ENCODE measurements around the gene SIRT7.
"Not testable (repeated sequence)": the region's sequence is repeated elsewhere in the genome, so short reads cannot be mapped to it uniquely, and the experiment has no call there.

SIRT7 gene

DNA sequence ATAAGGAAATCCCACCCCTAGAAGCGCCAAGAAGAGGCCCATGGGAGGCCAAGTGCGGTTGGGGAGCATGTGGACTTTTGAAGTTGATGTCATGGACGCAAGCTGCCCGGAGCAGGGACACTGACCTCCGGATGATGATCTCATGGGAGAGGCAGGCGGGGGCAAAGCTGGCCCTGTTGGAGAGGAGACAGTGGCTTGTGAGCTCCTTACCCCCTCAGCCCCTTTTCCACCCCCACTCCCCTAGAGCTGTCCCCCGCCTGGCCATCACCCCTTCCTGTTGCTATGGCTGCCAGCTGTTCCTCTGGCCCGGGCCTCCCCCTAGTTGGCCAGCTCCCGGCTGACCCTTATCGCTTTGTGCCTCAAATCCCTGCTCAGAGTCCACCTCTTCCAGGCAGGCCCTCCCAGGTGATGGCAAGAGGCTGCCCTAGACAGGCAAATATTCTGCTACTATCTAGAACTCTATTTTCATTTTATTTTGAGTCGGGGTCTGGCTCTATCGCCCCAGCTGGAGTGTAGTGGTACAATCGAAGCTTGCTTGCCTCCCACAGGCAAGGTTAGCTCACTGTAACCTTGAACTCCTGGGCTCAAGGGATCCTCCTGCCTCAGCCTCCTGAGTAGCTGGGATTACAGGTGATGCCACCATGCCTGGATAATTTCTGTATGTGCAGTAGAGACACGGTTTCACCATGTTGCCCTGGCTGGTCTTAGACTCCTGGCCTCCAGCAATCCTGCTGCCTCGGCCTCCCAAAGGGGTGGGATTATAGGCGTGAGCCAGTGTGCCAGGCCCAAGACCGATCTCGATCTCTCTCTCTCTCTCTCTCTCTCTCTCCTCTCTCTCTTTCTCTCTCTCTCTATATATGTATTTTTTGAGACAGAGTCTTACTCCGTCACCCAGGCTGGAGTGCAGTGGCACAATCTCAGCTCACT is 36.4 kb upstream of the SIRT7 start:
- no peak for DNase-seq

DNA sequence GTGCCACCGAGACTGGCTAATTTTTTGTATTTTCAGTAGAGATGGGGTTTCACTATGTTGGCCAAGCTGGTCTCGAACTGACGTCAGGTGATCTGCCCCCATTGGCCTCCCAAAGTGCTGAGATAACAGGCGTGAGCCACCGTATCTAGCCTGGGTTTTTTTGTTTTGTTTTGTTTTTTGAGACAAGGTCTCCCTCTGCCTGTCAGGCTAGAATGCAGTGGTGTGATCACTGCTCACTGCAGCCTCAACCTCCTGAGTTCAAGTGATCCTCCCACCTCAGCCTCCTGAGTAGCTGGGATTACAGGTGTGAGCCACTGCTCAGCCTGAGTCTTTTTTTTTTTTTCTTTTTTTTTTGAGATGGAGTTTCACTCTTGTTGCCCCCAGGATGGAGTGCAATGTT is 35.5 kb upstream of the SIRT7 start:
- not testable (repeated sequence) for DNase-seq

DNA sequence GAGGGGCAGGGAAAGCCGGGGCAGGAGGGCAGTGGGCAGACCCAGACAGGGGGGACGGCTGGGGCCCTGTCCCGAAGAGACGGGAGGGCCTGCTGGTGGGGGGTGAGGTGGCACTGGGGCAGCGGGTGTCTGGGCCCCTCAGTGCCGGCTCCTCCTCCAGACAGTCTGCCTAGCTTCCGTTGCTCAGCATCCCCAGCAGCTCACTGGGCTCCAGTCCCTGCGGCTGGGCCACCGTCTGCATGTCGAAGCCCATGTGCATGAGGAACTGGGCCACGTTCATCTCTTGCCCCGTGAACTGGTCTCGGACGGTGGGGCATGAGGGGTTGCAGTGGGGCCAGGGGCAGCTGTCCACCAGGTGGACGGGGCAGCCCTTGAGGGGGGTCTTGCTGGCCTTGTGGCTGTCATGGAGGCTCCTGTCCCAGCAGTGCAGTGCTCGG is 34.8 kb upstream of the SIRT7 start:
- DNase-seq: no peak

DNA sequence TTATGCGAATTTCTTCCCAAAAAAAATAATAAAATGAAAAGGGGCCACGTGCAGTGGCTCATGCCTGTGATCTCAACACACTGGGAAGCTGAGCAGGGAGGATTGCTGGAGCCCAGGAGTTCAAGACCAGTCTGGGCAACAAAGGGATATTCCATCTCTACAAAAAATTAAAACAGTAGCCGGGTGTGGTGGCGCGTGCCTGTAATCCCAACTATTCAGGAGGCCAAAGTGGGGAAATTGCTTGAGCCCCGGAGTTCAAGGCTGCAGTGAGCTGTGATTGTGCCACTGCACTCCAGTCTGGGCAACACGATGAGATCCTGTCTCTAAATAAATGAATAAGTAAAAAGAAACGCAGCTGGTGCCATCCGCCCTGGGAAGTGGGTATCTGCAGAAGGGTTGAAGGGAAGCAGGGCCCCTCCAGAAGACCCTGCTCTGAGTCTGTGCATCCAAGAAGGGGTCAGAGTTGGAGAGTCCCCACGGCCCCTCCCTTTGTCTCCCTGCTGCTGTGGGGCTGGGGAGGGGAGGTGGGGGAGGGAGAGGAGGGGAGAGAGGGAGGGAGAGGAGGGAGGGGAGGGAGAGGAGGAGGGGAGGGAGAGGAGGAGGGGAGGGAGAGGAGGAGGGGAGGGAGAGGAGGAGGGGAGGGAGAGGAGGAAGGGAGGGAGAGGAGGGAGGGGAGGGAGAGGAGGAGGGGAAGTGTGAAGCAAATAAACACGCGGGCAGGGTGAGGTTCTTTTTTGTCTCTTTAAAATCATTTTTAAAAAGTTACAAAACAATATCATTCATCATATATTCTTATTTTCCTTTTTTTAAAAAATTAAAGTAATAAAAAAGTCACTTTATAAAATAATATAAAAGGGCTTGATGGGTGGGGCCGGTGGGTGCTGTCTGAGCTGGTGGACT is 34.1 kb upstream of the SIRT7 start:
- no peak for DNase-seq

DNA sequence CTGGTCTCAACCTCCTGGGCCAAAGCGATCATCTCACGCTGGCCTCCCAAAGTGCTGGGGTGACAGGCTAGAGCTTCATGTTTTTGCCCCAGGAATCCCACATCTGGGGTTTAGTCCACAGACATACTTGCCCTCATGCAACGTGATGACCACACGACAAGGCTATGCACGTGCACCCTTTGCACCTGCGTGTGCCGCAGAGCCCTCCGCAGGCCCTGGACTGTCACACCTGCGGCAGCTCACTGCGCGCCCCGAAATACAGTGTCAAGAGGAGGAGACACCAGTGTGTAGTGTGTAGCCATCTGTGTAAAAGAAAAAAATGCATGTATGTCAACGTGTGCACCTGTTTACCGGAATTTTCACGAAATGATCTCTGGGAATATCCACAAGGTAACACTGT is 32.5 kb upstream of the SIRT7 start:
- DNase-seq: no peak

DNA sequence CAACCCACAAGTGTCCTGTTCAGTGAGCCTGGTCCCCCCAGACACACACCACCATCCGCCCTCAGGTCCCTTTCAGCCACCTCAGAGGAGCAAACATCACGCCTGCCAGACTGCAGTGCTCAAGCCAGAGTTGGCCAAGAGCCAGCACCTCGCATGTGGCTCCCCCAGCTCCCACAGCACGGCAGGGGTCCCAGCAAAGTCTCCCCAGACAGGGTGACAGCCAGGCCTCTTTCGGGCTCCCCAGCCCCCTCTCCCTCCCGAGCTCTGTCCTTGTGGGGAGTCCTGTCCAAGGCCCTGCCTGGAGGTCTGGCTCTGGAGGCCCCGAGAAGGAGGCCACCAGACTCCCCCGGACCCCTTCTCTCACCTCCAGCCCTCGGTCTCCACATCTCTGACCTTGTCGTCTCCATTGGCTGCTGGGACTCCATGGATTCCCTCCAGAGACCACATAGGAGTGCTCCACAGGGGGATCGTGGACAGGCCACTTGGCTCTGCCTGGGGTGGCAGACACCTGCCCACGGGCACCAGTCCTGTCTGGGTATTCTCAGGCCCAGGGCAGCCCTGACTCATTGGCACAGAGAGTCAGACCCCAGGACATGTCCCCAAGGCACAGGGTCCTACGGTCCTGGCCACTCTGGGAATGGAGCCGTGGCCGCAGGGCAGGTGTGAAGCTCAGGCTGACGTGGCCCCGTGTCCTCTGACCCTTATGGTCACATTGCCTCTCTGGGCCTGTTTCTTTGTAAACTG is 30.8 kb upstream of the SIRT7 start:
- no peak for DNase-seq

DNA sequence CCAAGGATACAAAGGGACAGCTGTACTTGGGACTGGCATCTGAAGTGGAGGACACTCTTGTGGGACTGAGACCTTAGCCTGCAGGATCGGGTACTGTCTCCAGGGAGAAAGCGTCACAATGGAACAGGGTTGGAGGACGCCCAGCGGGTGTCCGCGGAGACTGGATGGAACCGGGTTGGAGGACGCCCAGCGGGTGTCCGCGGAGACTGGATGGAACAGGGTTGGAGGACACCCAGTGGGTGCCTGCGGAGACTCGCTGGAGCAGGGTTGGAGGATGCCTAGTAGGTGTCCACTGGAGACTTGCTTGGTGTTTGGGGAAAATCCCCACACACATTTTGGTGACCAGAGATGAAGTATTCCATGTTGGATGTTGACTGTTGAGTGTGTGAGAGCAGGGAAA is 29.2 kb upstream of the SIRT7 start, which contains the start of gene MYADML2:
TSS of gene MYADML2 (minus strand) at position 45 of the 400 bp plus-strand sequence. CDS start 5,492 bp downstream, outside the sequence.
- no peak for DNase-seq

DNA sequence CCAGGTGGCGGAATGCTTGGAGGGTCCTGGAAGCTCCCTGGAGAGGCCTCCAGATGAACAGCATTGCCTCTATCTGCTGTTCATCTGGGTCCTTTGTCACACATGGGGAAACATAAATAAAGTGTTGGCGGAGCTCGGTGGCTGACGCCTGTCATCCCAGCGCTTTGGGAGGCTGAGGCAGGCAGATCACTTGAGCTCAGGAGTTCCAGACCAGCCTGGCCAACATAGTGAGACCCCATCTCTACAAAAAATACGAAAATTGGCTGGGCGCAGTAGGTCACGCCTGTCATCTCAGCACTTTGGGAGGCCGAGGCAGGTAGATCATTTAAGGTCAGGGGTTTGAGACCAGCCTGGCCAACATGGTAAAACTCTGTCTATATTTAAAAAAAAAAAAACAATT is 26.9 kb upstream of the SIRT7 start:
- no peak for DNase-seq

DNA sequence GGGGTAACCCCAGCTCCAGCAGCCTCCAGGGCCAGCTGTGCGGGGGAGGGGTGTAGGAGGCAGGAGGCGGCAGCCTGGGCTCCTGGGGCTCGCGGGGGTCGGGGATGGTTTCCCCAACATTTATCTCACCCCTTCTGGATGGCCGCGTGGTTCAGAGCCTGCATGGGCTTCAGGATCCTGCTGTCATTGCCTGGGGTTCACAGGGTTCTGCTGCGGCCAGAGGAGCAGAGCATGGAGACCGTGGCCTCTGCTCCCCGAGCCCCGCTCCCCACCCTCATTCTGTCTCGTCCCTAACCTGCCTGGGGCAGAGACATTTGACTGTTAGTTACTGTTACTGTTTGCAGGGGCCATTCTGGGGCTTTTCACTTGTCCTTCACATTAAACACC is 24.2 kb upstream of the SIRT7 start:
- DNase-seq: no peak

DNA sequence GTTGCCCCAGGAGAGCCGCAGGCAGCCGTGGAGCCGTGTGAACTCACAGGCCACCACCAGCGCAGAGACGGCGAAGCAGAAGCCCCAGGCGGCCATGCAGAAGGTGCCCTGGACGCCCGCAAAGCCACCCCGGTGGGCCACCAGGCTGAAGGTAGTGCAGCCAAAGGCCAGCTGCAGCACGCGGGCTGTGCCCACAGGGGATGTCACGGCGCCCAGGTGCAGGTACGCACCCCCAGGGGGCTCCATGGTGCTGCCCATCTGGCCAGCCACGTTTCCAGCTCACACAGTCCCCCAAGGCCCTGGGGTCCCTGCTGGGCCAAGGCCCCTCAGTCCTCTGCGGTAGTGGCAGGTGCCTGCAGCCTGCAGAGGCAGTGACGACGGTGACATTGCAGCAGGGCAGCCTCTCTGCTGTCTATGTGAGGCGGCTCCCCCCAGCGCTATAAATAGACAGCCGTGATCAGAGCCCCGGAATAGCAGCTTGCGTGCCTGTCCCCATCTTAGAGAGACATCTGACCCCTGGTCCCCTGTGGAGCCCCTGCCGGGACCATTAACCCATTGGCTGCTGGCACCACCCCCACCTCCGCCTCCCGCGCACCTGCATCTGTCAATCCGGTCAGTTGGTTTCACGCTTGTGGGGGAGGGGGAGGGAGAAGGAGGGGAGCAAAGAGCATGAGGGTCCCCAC is 23.6 kb upstream of the SIRT7 start:
- no peak for DNase-seq

DNA sequence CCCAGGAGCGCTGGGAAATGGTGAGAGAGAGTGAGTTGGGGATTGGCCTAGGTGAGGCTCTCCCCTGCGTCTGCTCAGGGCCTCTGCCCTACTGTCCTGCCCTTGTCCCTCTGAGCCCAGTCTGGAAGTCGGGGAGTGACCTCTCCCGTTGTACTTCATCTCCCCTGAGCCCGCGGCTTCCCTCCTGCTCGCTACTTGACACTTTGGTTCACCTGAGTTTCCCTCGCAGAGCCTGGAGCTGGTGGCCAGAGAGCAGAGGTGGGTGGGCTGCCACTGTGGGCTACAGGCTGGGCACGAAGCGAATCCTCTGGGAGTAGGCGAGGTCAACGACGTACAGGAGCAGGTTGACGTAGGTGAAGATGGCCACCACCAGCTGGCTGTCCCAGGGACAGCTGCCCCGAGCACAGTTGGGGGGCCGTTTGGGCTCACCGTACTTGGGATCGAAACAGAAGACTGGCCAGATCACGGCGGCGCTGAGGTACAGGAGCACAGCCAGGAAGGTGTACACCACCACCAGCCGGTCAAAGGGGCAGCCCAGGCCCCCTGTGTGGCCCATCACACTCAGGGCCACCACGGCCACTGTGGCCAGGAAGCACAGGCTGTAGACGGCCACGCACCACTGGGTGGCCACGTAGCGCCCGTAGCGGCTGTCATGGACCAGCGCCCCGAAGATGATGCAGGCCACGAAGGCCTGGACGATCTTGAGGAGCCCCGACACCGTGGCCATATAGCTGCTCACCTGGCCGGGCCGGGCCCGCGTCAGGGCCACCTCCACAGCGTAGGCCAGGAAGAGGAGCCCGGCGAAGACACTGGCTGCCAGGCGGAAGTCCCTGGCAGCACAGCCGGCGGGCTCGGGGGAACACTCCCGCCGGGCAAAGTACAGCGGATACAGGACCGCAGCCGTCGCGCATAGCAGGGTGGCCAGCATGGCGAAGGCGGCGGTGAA is 22.8 kb upstream of the SIRT7 start:
- no peak for DNase-seq

DNA sequence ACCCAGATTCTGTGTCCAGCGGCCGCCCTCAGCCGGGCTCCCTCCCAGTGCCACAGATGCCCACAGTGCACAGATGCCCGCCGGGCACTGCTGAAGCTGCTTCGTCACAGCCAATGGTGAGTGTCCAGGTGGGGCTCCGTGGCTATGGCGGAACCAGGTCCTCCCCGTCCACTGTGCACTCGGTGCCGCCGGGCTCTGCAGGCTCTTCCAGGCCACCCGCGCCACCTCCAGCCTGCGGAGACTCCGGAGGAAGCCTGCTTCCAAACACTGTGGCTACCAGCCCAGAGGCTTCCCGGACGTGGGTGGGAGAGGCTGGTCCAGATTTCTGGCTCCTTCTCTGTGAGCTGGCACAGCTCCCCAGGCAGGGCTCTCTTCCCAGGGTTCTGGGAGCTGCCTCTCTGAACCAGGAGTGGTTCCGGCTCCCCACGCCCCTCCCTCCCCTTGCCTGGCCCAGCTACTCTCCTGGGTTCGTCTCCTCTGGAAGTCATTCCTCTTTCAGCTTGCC is 22.0 kb upstream of the SIRT7 start:
- DNase-seq: no peak

DNA sequence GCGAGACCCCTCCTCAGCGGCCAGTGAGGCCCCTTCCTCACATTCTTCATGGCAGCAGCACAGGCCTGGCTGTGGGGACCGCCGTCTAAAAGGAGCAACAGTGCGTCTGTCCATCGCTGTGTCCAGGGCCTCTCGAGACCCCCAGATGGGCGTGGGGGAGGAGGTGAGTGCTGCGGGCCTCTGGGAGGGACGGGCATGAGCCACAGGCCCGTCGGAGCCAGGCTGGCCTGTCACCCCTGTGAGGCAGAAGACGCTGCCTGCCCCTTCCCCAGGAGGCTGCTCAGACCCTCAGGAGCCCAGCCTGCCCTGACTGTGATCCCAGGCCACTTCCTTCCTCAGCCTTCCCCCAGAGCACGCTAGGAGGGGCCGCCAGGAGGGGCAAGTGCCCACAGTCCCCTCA is 21.2 kb upstream of the SIRT7 start:
- no peak for DNase-seq

DNA sequence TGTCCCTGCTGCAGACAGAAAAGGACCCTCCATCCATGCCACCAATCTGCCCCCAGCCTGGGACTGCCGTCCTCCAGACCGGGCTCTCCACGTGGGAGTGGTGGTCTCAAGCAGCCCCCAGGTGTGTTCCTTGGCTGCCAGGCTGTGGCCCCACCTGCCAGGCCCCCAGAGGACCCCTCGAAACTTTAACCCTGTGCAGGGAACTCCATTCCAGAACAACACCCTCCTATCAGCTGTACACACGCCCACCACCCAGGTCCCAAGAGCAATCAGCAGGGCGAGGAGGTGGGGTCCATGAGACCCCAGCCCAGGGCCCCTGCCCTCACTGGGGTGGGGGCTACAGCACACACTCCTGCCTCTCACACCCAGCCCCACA is 17.7 kb upstream of the SIRT7 start:
- no peak for DNase-seq

DNA sequence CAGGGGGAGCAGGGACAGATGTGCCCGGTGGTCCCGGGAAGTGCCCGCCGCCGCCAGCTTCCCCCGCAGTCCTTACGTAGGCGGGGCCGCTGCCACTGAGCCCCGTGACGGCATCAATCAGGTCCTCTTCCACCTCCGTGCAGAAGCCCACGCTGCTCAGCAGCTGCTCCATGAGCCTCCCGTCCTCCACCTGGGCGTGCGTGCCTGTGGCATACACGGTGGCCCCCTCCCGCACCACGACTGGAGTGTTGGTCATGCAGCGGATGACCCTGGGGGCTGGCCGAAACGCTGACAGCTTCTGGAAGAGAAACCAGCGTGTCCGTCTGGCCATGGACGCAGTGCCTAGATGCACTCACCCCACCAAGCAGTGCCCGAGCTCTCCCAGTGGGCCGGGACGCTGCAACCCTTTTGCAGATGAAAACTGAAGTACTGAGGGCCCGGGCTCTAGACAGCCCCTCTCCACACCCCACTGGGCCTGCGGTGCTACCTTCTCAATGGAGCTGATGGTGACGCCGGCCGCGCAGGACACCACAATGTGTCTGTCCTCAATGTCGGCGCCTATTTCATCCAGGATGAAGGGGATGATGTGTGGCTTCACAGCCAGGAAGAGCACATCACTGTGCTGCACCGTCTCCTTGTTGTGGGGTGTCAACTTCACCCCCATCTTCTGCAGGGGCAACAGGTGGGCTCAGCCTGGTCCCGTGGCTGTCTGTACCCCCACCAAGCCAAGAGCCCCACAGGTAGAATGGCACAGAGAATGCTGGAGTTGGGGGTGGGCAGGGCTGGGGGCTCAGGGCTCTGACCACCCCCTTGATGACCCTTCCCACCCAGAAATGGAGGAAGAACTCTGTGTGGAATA is 17.1 kb upstream of the SIRT7 start:
- no peak for DNase-seq

DNA sequence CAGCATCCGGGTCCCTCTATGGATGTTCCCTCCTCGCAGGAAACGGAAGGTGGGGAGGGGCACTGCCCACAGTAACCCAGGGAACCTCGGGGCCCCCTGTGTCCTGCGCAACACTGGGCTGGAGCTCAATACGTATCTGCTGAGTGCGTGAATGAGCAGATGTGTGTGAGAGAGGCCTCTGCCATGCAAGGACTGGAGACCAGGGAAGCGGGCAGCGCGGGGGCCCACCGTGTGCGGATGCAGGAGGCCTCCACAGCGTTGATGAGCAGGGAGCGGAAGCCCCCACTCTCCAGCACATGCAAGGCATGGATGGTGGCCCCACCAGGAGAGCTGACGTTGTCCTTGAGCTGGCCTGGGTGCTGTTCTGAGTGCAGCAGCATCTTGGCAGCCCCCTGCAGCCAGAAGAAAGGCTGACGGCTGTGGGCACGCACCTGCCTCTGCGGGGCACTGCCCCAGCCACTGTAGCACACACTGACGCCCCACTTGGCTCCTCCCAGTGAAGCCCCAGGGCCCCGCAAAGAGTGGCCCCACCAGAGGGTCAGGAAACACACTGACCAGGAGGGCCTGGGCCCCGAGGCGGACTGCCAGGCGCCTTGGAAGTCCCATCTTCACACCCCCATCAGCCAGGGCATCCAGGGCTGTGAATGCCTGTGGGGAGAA is 16.3 kb upstream of the SIRT7 start:
- no peak for DNase-seq

DNA sequence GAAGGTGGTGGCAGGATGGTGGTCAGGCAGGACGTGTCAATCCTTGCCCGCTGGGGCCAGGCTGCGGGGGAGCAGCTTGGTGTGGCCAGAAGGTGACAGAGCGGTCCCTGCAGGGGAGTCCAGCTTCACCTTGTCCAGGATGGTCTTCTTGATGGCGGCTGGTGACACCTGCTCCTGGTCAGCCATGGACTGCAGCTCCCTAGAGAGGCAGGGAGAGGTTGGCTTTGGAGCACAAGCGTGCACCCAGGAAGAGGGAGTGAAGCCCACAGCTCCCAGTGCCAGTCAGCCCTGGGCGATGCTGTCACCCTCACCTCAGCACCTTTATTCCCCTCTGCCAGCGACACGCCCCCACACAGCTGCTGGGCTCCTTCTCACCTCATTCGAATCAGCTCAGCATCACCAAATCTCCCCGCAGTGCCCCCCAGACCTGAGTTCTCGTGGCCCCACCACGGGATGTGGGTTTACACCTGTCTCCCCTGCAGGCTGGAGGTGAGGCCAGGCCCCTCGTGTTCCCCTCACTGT is 15.3 kb upstream of the SIRT7 start:
- DNase-seq: no peak

DNA sequence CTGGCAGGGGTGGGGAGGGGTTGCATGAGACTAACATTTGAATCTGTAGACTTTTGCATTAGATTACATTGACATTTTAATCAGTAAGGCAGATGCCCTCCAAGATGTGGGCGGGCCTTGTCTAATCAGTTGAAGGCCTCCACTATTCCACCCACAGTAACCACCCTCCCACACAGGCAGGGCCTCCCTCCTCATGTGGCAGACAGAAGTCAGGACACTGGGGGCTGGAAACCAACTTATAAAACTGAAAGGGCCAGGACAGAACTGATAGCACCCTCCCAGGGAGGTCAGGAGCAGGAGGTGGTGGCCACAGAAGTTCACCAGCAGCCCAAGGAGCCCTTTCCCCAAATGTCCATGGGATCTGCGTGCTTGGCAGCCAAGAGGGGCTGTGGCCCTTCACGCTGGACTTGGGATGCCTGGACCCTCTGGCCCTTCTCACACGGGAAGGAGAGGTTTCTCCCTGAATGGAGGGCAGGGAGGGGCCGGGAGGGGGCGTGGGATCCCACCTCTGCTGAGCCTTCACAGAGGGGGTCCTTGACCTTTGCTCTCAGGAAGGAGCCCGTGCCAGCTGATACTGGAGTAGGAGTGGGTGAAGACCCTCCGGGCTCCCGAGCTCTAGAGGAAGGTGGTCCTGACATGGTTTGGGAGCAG is 14.5 kb upstream of the SIRT7 start:
- DNase-seq: no peak

All from CD4-positive, alpha-beta T cell treated with Interleukin-21 for 1 hour (primary cell).